GM12878 (cell line): ENCODE results near the gene PLSCR1. TPM values are rescaled to one million over a fixed set of nuclear protein-coding genes. Genes with fewer than 3 reads are reported as not detected.

Experiments
- ATAC-seq: fragments of 200-7000 bp; cut with Tn5 transposase; 3 replicates; pipeline ENCODE4 v1.9.1; 2020; ENCODE audit warnings: mild to moderate bottlenecking, moderate library complexity
- BruUV-seq: library from RNA; stranded (reverse); fragments of 400-500 nt; replicated peaks from 2 replicates; lab custom pipeline; 2021; lab: Mats Ljungman, UMichigan
- CTCF ChIA-PET: fragments of 300-600 bp; sonication (Branson Sonifier 250); formaldehyde crosslinking; extraction: SDS; loops from one replicate; lab custom pipeline; 2021; ENCODE audit warnings: inconsistent platforms; lab: Yijun Ruan, JAX
- POLR2A ChIA-PET: fragments of 350-600 bp; formaldehyde crosslinking; extraction: SDS; loops from one replicate; lab custom pipeline; 2021; ENCODE audit warnings: inconsistent platforms; lab: Charles Lee
- RAD21 ChIA-PET: fragments of 300-600 bp; sonication (Branson Sonifier 250); formaldehyde crosslinking; loops from one replicate; lab custom pipeline; 2023; ENCODE audit warnings: antibody characterized with exemption; ENCODE audit not compliant: unreplicated experiment; lab: Charles Lee
- SMC1A ChIA-PET: fragments of 300-600 bp; sonication (Branson Sonifier 250); formaldehyde crosslinking; loops from one replicate; lab custom pipeline; 2023; ENCODE audit not compliant: unreplicated experiment, uncharacterized antibody; lab: Charles Lee
- DNase-seq: peaks from one replicate; pipeline ENCODE4 v3.0.0-alpha.2; 2011; ENCODE audit warnings: low read depth, low spot score
- FAIRE-seq: peaks from 3 replicates; lab custom pipeline; 2011; peaks lifted over from hg19 to GRCh38; lab: Jason Lieb, UNC
- H2AFZ ChIP-seq: 2 replicates; pipeline ENCODE4 v1.6.0; 2011; ENCODE audit warnings: low read depth, low read length, control low read depth; ENCODE audit not compliant: control insufficient read depth
- H3K27ac ChIP-seq: 2 replicates; pipeline ENCODE4 v1.5.1; 2011; ENCODE audit warnings: control low read depth; ENCODE audit not compliant: control insufficient read depth, insufficient read depth
- H3K27me3 ChIP-seq, 2 experiments: replicated peaks in 1 of 2; 2 replicates each; pipeline versions ENCODE4 v1.6.0 to v1.6.1; 2011; ENCODE audit warnings: low read length in 1 of 2; ENCODE audit not compliant: control insufficient read depth in 2 of 2, insufficient read depth in 2 of 2
- H3K36me3 ChIP-seq, 2 experiments: 2 replicates each; pipeline ENCODE4 v1.5.1; 2011; ENCODE audit warnings: low read length in 1 of 2; ENCODE audit not compliant: control insufficient read depth in 2 of 2, insufficient read depth in 2 of 2
- H3K4me1 ChIP-seq: 2 replicates; pipeline ENCODE4 v1.6.1; 2011; ENCODE audit warnings: mild to moderate bottlenecking, low read length, moderate library complexity, mixed read lengths; ENCODE audit not compliant: control insufficient read depth, insufficient read depth
- H3K4me2 ChIP-seq: 2 replicates; pipeline ENCODE4 v1.6.0; 2011; ENCODE audit warnings: control low read depth; ENCODE audit not compliant: control insufficient read depth, insufficient read depth
- H3K4me3 ChIP-seq: fragments of 200-600 bp; sonication (generic); 2 replicates; pipeline ENCODE4 v1.5.1; 2016
- H3K79me2 ChIP-seq: 2 replicates; pipeline ENCODE4 v1.6.0; 2011; ENCODE audit warnings: low read length; ENCODE audit not compliant: control insufficient read depth, insufficient read depth
- H3K9ac ChIP-seq: 2 replicates; pipeline ENCODE4 v1.8.0; 2011; ENCODE audit warnings: low read length, control low read depth, mixed read lengths; ENCODE audit not compliant: control insufficient read depth, insufficient read depth
- H3K9me3 ChIP-seq: replicated peaks from 3 replicates; pipeline ENCODE4 v1.5.1; 2011; ENCODE audit warnings: mild to moderate bottlenecking, low read length; ENCODE audit not compliant: control insufficient read depth, insufficient read depth
- H4K20me1 ChIP-seq: 2 replicates; pipeline ENCODE4 v1.6.0; 2011; ENCODE audit not compliant: control insufficient read depth, insufficient read depth
- ASH2L ChIP-seq: fragments of 300-600, 200-600 bp; sonication (generic); IDR thresholded peaks from 2 replicates; pipeline ENCODE4 v1.6.1; 2017; ENCODE audit warnings: low read depth, mild to moderate bottlenecking, borderline replicate concordance
- BACH1 ChIP-seq: fragments of 450-650 bp; IDR thresholded peaks from 2 replicates; pipeline ENCODE4 v1.6.1; 2017; ENCODE audit warnings: mild to moderate bottlenecking, borderline replicate concordance
- CBFB ChIP-seq: IDR thresholded peaks from 2 replicates; pipeline ENCODE4 v1.6.1; 2016; ENCODE audit warnings: antibody characterized with exemption, low read depth
- CREB1 ChIP-seq: IDR thresholded peaks from 2 replicates; pipeline ENCODE4 v1.6.1; 2012; ENCODE audit warnings: low read depth, mild to moderate bottlenecking, inconsistent platforms
- JUNB ChIP-seq: IDR thresholded peaks from 2 replicates; pipeline ENCODE4 v1.6.1; 2016; ENCODE audit warnings: antibody characterized with exemption, mild to moderate bottlenecking
- JUND ChIP-seq: IDR thresholded peaks from 2 replicates; pipeline ENCODE4 v1.6.1; 2012; ENCODE audit warnings: low read depth, mild to moderate bottlenecking, low read length, improper control_type of control experiment, moderate library complexity
- NBN ChIP-seq: fragments of 450-650 bp; IDR thresholded peaks from 2 replicates; pipeline ENCODE4 v1.6.1; 2016
- NR2F1 ChIP-seq: fragments of 450-650 bp; conservative IDR thresholded peaks from 2 replicates; pipeline ENCODE4 v1.6.1; 2017; ENCODE audit warnings: mild to moderate bottlenecking
- RCOR1 ChIP-seq: conservative IDR thresholded peaks from 2 replicates; pipeline ENCODE4 v1.6.1; 2012; ENCODE audit warnings: low read depth, low read length, improper control_type of control experiment
- SREBF1 ChIP-seq: IDR thresholded peaks from 2 replicates; pipeline ENCODE4 v1.6.1; 2012; ENCODE audit warnings: mild to moderate bottlenecking, low read length
- TCF3 ChIP-seq: IDR thresholded peaks from 2 replicates; pipeline ENCODE4 v1.6.1; 2012; ENCODE audit warnings: low read depth, mild to moderate bottlenecking, low read length, borderline replicate concordance; ENCODE audit not compliant: insufficient read depth
- ZBTB33 ChIP-seq: fragments of 450-650 bp; IDR thresholded peaks from 2 replicates; pipeline ENCODE4 v1.6.1; 2017; ENCODE audit warnings: mild to moderate bottlenecking
- WGBS: methylation state at CpG from one replicate; pipeline ENCODE4 v1.1.6; 2016; ENCODE audit warnings: low lambda C conversion rate; ENCODE audit not compliant: insufficient replicate concordance, insufficient coverage; ENCODE audit errors: missing lambda C conversion rate; 5-methylcytosine and 5-hydroxymethylcytosine counted together
- in situ Hi-C: fragments of 300-500 bp; cut with MboI; formaldehyde crosslinking; loops from 9 replicates; pipeline ENCODE4 v1.14.3; 2018; ENCODE audit warnings: mixed read lengths
- intact Hi-C: fragments of 100-400 bp; cut with micrococcal nuclease; formaldehyde crosslinking; loops from one replicate; pipeline ENCODE4 v1.14.2; 2022; ENCODE audit not compliant: unreplicated experiment
- polyA plus RNA-seq, 11 experiments: library from polyadenylated mRNA; depleted of rRNA in 4 of 11; unstranded in 6 of 11; stranded (reverse) in 5 of 11; fragments of >200 nt; fragmentation: Nextera tagmentation in 4 of 11; fragmentation: Illumina TruSeq in 1 of 11; extraction: Ambion mirVana in 4 of 11; extraction: Trizol in 1 of 11; gene quantifications; 1 replicate in 1 of 11; 2 replicates in 10 of 11; pipeline versions ENCODE4 v1.2.1 to v1.2.3, GENCODE V29; 2011 to 2016; ENCODE audit warnings: inconsistent platforms in 2 of 11, missing spikeins in 2 of 11, low read depth in 1 of 11
- total RNA-seq, 4 experiments: library from RNA; depleted of rRNA in 3 of 4; stranded (reverse); fragments of >200 nt in 3 of 4; fragmentation: Illumina TruSeq in 1 of 4; extraction: Trizol in 1 of 4; gene quantifications; 2 replicates each; pipeline versions ENCODE4 v1.2.1 to v1.2.3, GENCODE V29; 2013 to 2021
- TF ChIP-seq, protein P1 (sequence below): IDR thresholded peaks from 2 replicates; pipeline ENCODE4 v1.6.1; 2012; ENCODE audit warnings: low read depth, low read length, improper control_type of control experiment

PLSCR1 gene
- total and polyA plus RNA-seq, 10 of the 15 experiments (the other 5 are each of a cell fraction or from before 2014, with no cell fraction given) = 35.4 to 77.8 (median 41.1) TPM

DNA sequence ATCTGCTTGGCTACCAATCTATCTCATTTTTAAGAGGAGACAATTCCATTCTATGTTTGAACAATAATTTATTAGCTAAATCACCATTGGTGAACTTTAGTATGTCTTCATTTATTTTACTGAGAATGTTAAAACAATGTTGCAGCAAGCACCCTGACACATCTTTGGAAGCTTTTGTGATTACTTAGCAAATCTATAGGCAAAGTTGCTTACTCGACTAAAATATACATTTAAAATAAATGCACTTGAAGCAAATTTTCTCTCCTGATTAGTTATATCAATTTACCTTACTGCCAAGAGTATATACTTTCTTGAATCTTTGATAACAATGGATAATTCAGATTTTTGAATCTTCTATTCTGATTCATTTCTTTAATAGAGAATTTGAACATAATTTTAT, 29.8 kb upstream of the PLSCR1 start:
- intact Hi-C loops = no loop called here
- H3K4me1 ChIP-seq = no peaks in the 10 kb centered on the region
- no peaks in the 10 kb centered on the region for H3K36me3 ChIP-seq
- POLR2A ChIA-PET = interaction anchor here (1.4 kb wide), 1 partner anchor 22 kb away, joined by 5 read pairs; no protein-coding TSS in a partner anchor
- RAD21 ChIA-PET = interaction anchor here (1.4 kb wide), 1 partner anchor 509 kb away, joined by 3 read pairs; no protein-coding TSS in a partner anchor
- H2AFZ ChIP-seq = no peak overlapping the region
- no peak for FAIRE-seq
- CTCF ChIA-PET = interaction anchor here (1.0 to 2.0 kb wide), 3 partner anchors 10 to 384 kb away, joined by 3 to 9 read pairs (median 4); no protein-coding TSS in a partner anchor
- WGBS = 0% methylated on average over 1 of the region's 1 CpG
- ATAC-seq = no peak
- no peak overlapping the region for H3K4me2 ChIP-seq
- TF ChIP-seq CBFB = no peak
- no peak for TF ChIP-seq BACH1
- no peak for TF ChIP-seq NBN
- TF ChIP-seq ZBTB33 = no peak
- TF ChIP-seq JUNB = no peak
- no peak for TF ChIP-seq TCF3
- TF ChIP-seq, protein P1, sequence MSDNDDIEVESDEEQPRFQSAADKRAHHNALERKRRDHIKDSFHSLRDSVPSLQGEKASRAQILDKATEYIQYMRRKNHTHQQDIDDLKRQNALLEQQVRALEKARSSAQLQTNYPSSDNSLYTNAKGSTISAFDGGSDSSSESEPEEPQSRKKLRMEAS = no peak
- TF ChIP-seq SREBF1 = no peak
- no peak for TF ChIP-seq RCOR1
- no peak for TF ChIP-seq ASH2L
- TF ChIP-seq CREB1 = no peak
- TF ChIP-seq JUND = no peak
- no peak for TF ChIP-seq NR2F1
- SMC1A ChIA-PET = interaction anchor here (0.8 to 1.4 kb wide), 5 partner anchors 9 to 385 kb away, joined by 3 to 4 read pairs (median 3); no protein-coding TSS in a partner anchor
- no peak overlapping the region for H3K27ac ChIP-seq
- H3K9ac ChIP-seq = no peak overlapping the region
- no peaks in the 10 kb centered on the region for H3K27me3 ChIP-seq
- H3K4me3 ChIP-seq = no peak overlapping the region
- no peak for DNase-seq
- no peaks in the 10 kb centered on the region for H4K20me1 ChIP-seq
- in situ Hi-C loops = no loop called here
- no TSS peak for BruUV-seq
- no peaks in the 10 kb centered on the region for H3K79me2 ChIP-seq
- no peaks in the 10 kb centered on the region for H3K9me3 ChIP-seq
